ENCODE data around the gene TMEM87B.

GRCh38 chr2:112156152-112156986 lies 101.3 kb downstream of the TMEM87B start:
- no peak for TF ChIP-seq YY1 (IDR thresholded peaks at IDR 0.05; ENCODE audit: insufficient read depth, insufficient read length)
- TF ChIP-seq ZNF274 (IDR thresholded peaks at IDR 0.05; ENCODE audit: low read depth, low read length) = no peak
- no peak for TF ChIP-seq SUZ12 (IDR thresholded peaks at IDR 0.05; ENCODE audit: extremely low read depth, insufficient read depth, insufficient read length)
